ENCODE results near the gene FARP1.

Gene FARP1

DNA sequence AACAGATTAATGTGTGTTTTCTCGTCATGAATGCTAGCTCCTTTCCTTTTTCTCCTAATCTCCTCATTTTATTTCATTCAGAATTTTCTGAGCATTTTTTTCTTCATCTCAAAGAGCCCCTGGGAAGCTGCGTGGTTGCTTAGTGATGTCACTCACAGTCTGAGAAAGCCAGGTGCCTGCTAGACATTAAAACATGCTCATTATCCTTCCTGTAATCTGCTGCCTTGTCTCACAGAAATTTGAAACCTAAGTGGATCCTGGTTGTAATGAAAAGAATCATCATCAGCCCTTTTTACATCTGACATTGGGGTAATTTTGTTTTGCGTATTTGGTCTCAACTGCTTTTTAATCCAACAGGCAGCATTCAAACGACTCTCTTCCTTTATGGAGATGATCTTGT, 142.4 kb downstream of the FARP1 start (continued):
- TF ChIP-seq ZNF610 (tag by site-specific recombination; IDR thresholded peaks at IDR 0.05; ENCODE audit: borderline replicate concordance) (no peak), ZSCAN30 (tag by site-specific recombination; IDR thresholded peaks at IDR 0.05) (no peak), ZBTB8A (tag by site-specific recombination; IDR thresholded peaks at IDR 0.05) (no peak), ZNF654 (tag by site-specific recombination; IDR thresholded peaks at IDR 0.05; ENCODE audit: low read depth) (no peak), SP3 (tag by site-specific recombination; IDR thresholded peaks at IDR 0.05) (no peak), ZNF510 (tag by site-specific recombination; IDR thresholded peaks at IDR 0.05; ENCODE audit: insufficient replicate concordance) (no peak), ZNF175 (tag by site-specific recombination; IDR thresholded peaks at IDR 0.05) (no peak), ZNF426 (tag by site-specific recombination; IDR thresholded peaks at IDR 0.05) (no peak), ZNF202 (tag by site-specific recombination; IDR thresholded peaks at IDR 0.05; ENCODE audit: borderline replicate concordance) (no peak), ZNF404 (tag by site-specific recombination; IDR thresholded peaks at IDR 0.05) (no peak), ZNF830 (tag by site-specific recombination; IDR thresholded peaks at IDR 0.05; ENCODE audit: low read depth) (no peak), ZNF16 (tag by site-specific recombination; IDR thresholded peaks at IDR 0.05; ENCODE audit: low read depth) (no peak), ZFP3 (tag by site-specific recombination; IDR thresholded peaks at IDR 0.05; ENCODE audit: low read depth) (no peak), ZNF138 (tag by site-specific recombination; IDR thresholded peaks at IDR 0.05; ENCODE audit: borderline replicate concordance) (no peak), ZNF335 (tag by site-specific recombination; conservative IDR thresholded peaks at IDR 0.05) (peak; percentile 73), ZNF596 (tag by site-specific recombination; IDR thresholded peaks at IDR 0.05) (no peak), ZEB2 (tag by site-specific recombination; IDR thresholded peaks at IDR 0.05) (peak; percentile 60), ZNF76 (tag by site-specific recombination; IDR thresholded peaks at IDR 0.05; ENCODE audit: borderline replicate concordance, low read depth) (no peak), ZNF223 (tag by site-specific recombination; IDR thresholded peaks at IDR 0.05) (no peak), ZBTB48 (tag by site-specific recombination; IDR thresholded peaks at IDR 0.05) (no peak), ZNF621 (tag by site-specific recombination; IDR thresholded peaks at IDR 0.05) (no peak), ZNF571 (tag by site-specific recombination; IDR thresholded peaks at IDR 0.05) (no peak), ZNF169 (tag by site-specific recombination; IDR thresholded peaks at IDR 0.05) (no peak), ZBTB7A (tag by site-specific recombination; IDR thresholded peaks at IDR 0.05; ENCODE audit: low read depth) (no peak), KLF7 (tag by site-specific recombination; IDR thresholded peaks at IDR 0.05; ENCODE audit: borderline replicate concordance) (no peak), ZNF623 (tag by site-specific recombination; IDR thresholded peaks at IDR 0.05) (no peak), ZNF660 (tag by site-specific recombination; IDR thresholded peaks at IDR 0.05) (peak; percentile 29; the same call in 1 of the 2 replicates)
- TF ChIP-seq, protein P1, sequence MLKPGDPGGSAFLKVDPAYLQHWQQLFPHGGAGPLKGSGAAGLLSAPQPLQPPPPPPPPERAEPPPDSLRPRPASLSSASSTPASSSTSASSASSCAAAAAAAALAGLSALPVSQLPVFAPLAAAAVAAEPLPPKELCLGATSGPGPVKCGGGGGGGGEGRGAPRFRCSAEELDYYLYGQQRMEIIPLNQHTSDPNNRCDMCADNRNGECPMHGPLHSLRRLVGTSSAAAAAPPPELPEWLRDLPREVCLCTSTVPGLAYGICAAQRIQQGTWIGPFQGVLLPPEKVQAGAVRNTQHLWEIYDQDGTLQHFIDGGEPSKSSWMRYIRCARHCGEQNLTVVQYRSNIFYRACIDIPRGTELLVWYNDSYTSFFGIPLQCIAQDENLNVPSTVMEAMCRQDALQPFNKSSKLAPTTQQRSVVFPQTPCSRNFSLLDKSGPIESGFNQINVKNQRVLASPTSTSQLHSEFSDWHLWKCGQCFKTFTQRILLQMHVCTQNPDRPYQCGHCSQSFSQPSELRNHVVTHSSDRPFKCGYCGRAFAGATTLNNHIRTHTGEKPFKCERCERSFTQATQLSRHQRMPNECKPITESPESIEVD (tag by site-specific recombination; IDR thresholded peaks at IDR 0.05), result peak; percentile 67
- TF ChIP-seq, protein P2, sequence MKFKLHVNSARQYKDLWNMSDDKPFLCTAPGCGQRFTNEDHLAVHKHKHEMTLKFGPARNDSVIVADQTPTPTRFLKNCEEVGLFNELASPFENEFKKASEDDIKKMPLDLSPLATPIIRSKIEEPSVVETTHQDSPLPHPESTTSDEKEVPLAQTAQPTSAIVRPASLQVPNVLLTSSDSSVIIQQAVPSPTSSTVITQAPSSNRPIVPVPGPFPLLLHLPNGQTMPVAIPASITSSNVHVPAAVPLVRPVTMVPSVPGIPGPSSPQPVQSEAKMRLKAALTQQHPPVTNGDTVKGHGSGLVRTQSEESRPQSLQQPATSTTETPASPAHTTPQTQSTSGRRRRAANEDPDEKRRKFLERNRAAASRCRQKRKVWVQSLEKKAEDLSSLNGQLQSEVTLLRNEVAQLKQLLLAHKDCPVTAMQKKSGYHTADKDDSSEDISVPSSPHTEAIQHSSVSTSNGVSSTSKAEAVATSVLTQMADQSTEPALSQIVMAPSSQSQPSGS (tag by site-specific recombination; IDR thresholded peaks at IDR 0.05; ENCODE audit: low read depth), result 0 out of 2 replicates have a peak, but pooled peaks have one; percentile 26
- TF ChIP-seq, protein P3, sequence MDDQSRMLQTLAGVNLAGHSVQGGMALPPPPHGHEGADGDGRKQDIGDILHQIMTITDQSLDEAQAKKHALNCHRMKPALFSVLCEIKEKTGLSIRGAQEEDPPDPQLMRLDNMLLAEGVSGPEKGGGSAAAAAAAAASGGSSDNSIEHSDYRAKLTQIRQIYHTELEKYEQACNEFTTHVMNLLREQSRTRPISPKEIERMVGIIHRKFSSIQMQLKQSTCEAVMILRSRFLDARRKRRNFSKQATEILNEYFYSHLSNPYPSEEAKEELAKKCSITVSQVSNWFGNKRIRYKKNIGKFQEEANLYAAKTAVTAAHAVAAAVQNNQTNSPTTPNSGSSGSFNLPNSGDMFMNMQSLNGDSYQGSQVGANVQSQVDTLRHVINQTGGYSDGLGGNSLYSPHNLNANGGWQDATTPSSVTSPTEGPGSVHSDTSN (CRISPR knock-in tag; IDR thresholded peaks at IDR 0.05), result no peak
- TF ChIP-seq, protein P4, sequence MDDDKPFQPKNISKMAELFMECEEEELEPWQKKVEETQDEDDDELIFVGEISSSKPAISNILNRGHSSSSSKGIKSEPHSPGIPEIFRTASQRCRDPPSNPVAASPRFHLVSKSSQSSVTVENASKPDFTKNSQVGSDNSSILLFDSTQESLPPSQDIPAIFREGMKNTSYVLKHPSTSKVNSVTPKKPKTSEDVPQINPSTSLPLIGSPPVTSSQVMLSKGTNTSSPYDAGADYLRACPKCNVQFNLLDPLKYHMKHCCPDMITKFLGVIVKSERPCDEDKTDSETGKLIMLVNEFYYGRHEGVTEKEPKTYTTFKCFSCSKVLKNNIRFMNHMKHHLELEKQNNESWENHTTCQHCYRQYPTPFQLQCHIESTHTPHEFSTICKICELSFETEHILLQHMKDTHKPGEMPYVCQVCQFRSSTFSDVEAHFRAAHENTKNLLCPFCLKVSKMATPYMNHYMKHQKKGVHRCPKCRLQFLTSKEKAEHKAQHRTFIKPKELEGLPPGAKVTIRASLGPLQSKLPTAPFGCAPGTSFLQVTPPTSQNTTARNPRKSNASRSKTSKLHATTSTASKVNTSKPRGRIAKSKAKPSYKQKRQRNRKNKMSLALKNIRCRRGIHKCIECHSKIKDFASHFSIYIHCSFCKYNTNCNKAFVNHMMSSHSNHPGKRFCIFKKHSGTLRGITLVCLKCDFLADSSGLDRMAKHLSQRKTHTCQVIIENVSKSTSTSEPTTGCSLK (tag by site-specific recombination; IDR thresholded peaks at IDR 0.05), result no peak
- TF ChIP-seq, protein P5, sequence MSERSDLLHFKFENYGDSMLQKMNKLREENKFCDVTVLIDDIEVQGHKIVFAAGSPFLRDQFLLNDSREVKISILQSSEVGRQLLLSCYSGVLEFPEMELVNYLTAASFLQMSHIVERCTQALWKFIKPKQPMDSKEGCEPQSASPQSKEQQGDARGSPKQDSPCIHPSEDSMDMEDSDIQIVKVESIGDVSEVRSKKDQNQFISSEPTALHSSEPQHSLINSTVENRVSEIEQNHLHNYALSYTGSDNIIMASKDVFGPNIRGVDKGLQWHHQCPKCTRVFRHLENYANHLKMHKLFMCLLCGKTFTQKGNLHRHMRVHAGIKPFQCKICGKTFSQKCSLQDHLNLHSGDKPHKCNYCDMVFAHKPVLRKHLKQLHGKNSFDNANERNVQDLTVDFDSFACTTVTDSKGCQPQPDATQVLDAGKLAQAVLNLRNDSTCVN (tag by site-specific recombination; optimal IDR thresholded peaks at IDR 0.05), result no peak
- TF ChIP-seq, protein P6, sequence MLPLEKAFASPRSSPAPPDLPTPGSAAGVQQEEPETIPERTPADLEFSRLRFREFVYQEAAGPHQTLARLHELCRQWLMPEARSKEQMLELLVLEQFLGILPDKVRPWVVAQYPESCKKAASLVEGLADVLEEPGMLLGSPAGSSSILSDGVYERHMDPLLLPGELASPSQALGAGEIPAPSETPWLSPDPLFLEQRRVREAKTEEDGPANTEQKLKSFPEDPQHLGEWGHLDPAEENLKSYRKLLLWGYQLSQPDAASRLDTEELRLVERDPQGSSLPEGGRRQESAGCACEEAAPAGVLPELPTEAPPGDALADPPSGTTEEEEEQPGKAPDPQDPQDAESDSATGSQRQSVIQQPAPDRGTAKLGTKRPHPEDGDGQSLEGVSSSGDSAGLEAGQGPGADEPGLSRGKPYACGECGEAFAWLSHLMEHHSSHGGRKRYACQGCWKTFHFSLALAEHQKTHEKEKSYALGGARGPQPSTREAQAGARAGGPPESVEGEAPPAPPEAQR (tag by site-specific recombination; IDR thresholded peaks at IDR 0.05), result no peak
